ENCODE data around the gene YDJC.
A peak's percentile ranks its signal among the peaks of the same experiment; 100 is the strongest.
"Not testable (repeated sequence)": the region's sequence is repeated elsewhere in the genome, so short reads cannot be mapped to it uniquely, and the experiment has no call there.

YDJC gene

GRCh38 chr22:21632237-21632895 lies 2.5 kb upstream of the YDJC start, which contains the start of gene CCDC116:
TSS of gene CCDC116 (plus strand) at chr22:21632760. CDS start at chr22:21633182, 422 bp downstream.
- DNase-seq (ENCODE audit: low read depth), result peak; percentile 55

DNA sequence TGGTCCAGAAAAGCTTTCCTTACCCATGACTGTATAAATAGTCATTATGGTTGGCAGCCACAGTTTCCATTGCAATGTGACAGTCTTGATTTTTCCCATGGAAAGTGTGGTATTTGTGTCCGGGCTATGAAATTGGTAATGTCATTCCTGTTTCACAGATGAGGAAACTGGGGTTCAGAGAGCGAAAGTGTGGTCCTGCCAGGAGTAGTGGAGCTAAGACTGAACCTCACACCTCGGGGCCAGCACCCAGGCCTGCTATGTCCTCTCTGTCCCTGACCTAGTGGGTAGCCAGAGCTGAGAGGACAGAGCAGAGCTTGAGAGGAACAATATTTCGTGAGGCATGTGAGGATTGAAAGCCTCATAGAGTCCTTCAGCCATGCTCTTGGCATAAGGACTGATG lies 1.2 kb upstream of the YDJC start:
- no peak for DNase-seq (ENCODE audit: low read depth)

DNA sequence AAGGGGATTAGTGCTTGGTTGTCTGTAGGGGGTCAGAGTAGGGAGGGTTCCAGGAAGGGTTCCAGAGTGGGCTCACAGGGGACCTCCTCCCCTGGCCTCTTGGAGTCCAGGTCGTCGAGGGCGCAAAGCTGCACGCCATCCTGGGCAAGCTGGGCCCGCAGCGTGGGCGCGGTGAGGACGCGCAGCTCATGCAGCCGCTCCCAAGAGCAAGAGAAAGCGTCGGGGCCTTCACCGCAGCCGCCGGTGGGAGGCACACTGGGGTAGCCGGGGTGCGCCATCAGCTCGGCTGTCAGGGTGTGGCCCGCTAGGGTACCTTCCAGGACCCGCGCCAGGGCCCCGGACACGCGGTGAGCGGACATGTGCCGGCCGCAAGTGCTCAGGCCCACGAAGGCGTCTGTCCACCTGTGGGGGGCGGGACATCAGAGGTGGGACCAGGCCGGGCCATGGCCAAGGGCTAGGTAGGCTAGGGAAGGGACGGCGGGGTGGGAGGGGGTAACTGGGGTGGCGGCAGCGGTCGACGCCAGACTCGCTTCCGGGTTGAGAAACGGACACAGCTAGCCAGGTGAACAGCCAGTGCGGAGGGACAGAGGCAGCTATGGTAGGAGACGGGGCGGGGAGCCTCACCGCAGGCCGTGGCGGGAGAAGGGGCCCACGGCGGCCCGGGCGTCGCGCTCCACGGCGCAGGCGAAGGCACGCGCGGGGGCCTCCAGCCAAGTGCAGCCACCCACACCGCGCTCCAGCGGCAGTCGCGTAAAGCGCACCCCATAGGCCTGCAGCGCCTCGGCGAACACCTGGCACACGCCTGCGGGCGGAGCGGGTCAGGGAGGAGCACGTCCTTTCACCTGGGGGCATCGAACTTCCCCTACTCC lies 1.2 kb downstream of the YDJC start:
- no peak for DNase-seq (ENCODE audit: low read depth)

- DNase-seq (ENCODE audit: low read depth), result no peak
Observed at GRCh38 chr22:21626735-21627469, 2.9 kb downstream of the YDJC start.

DNA sequence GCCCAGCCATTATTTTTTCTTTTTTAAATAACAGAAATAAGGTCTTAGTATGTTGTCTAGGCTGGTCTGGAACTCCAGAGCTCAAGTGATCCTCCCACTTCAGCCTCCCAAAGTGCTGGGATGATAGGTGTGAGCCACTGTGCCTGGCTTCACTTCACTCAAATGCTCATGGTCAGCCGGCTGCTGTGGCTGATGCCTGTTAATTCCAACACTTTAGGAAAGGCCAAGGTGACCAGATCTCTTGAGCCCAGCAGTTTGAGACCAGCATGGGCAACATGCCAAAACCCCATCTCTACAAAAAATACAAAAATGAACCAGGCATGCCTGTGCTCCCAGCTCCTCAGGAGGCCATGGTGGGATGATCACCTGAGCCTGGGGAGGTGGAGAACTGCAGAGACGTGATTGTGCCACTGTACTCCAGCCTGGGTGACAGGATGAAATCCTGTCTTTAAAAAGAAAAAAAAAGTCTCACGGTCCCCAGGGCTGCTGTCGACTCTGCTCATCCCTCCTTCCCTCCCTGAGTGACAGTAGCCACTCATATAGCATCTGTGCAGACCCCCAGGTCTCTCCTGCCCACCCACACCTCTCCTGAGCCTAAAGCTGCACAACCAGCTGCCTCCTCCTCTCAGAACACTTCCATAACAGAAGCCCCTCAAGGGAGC lies 3.6 kb downstream of the YDJC start:
- no peak for DNase-seq (ENCODE audit: low read depth)

- DNase-seq (ENCODE audit: low read depth), result no peak
Observed at GRCh38 chr22:21624880-21625791, 4.7 kb downstream of the YDJC start.

GRCh38 chr22:21624120-21624879 lies 5.5 kb downstream of the YDJC start:
- DNase-seq (ENCODE audit: low read depth), result peak; percentile 36

DNA sequence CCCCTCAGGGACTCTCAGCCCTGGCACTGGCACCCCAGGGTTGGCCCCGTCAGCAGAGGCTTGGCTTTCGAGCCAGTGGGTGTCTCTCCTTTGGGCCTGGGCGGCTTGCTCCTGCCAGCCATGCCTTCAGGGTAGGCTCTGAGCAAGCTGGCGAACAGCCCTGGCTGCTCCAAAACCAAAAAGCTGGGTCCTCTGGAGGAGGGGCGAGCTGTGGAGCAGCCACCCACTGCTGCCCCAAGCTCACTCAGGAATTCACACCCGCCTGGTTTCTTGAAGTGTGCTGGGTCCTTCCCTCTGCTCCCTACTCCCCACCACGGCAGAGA lies 6.2 kb downstream of the YDJC start:
- no peak for DNase-seq (ENCODE audit: low read depth)

DNA sequence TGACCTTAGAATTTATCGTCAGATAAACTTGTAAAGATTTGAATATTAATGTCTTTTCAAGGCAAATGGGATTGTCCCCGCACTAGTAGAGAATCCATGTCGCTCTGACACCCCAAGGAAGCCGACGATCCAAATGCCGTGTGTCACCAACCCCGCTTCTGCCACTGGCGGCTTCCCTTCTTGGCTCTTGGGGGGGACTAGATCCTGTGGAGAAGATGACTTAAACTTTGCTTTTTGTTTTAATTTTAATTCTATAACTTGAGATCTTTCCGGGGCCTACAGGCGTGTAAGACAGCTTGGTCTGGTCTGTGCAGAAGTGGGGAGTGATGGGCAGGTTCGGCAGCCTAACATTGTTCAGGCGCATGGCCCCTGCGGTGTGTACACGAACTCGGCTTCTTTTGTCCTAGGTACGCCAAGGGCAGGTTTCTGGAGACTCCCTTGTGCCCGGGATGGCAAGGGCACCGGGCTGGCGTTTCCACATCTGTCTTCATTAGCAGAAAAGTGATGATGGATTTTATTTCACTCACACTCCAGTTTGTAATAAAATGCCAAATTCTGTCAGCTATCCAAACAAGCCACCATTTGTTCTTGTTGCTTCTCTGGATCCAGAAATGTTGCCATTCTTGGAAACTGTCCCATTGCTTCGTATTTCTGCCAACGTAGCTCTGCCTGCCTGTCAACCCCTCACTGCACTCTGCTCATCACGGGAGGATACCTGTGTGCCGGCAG lies 6.7 kb downstream of the YDJC start:
- no peak for DNase-seq (ENCODE audit: low read depth)

GRCh38 chr22:21622011-21622918 lies 7.6 kb downstream of the YDJC start:
- DNase-seq (ENCODE audit: low read depth), result no peak

DNA sequence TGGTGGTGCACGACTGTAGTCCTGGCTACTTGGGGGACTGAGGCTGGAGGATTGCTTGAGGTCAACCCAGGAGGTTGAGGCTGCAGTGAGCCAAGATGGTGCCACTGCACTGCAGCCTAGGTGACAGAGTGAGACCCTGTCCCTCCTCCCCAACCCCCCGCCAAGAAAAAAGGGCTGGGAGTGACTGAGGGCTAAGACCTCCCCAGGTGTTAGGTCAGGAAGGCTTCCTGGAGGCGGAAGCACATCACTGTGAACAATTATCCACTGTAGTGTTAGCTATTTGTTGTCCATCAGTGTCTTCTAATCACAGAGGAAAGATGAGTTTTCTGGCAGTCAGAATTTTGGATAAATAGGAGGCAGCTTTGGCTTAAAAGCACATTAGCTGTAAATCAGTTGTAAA lies 8.8 kb downstream of the YDJC start:
- no peak for DNase-seq (ENCODE audit: low read depth)

DNA sequence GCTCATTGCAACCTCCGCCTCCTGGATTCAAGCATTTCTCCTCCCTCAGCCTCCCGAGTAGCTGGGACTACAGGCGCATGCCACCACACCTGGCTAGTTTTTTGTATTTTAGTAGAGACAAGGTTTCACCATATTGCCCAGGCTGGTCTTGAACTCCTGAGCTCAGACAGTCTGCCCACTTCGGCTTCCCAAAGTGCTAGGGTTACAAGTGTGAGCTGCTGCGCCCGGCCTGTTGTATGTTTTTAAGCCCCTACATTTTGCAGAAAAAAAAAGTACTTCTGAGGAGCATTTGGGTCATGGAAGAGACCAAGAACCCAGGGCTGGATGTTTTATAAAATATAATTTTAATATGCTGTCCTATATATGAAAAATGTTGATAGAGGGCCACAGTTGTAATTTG lies 12.5 kb downstream of the YDJC start:
- not testable (repeated sequence) for DNase-seq (ENCODE audit: low read depth)

GRCh38 chr22:21615731-21616130 lies 14.1 kb downstream of the YDJC start:
- no peak for DNase-seq (ENCODE audit: low read depth)

- DNase-seq (ENCODE audit: low read depth), result no peak
Observed at GRCh38 chr22:21613553-21614233, 16.1 kb downstream of the YDJC start.

- no peak for DNase-seq (ENCODE audit: low read depth)
Observed at GRCh38 chr22:21612858-21613257, 17.0 kb downstream of the YDJC start.

DNA sequence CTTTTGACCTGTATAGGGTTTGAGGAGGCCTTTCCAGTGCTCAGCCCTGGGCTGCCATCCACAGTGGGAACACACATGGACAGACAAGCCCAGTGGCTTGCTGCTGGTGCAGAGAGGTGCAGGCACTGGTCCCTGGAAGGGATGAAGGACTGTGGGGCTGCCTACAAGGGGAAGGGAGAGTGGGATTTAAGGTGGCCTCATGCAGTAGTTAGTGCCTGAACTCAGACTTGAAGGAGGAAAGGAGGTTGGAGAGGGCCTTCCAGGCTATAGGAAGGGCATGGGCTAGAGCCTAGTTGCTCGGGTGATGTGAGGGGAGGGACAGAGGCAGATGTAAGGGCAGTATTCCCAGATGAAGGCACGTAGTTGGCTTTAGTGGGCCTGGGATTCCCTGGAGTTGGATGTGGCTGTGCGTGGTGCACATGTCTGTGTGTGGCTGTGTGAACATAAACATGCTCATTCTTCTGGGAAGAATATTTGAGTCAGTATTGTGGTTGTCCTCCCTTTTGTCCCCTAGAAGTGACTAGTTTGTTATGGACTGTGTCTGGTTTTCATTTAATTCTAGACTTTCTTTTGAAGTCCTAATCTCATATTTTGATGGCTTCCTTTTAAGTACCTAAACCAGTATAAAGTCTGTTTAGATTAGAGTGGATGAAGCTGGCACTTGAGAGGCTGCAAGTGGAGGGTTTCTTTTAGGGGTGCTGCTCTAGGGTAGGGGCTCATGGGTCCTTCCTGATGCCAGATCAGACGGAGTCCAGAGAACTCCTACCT lies 18.4 kb downstream of the YDJC start:
- no peak for DNase-seq (ENCODE audit: low read depth)

GRCh38 chr22:21609556-21610157 lies 20.2 kb downstream of the YDJC start:
- DNase-seq (ENCODE audit: low read depth), result not testable (repeated sequence)
